ENCODE results near the gene ADAMTS3.
A peak's percentile ranks its signal among the peaks of the same experiment; 100 is the strongest.

The ADAMTS3 gene

GRCh38 chr4:72326692-72327632 lies 242.1 kb downstream of the ADAMTS3 start:
- DNase-seq: peak; percentile 7

GRCh38 chr4:72325215-72325614 lies 243.8 kb downstream of the ADAMTS3 start:
- DNase-seq: no peak

- peak; percentile 76 for DNase-seq
Observed at GRCh38 chr4:72323227-72323626, 245.8 kb downstream of the ADAMTS3 start.

GRCh38 chr4:72320223-72320948 lies 248.6 kb downstream of the ADAMTS3 start:
- no peak for DNase-seq

- no peak for DNase-seq
Observed at GRCh38 chr4:72319601-72320021, 249.4 kb downstream of the ADAMTS3 start.

- DNase-seq: no peak
Observed at GRCh38 chr4:72318421-72319170, 250.4 kb downstream of the ADAMTS3 start.

- DNase-seq: no peak
Observed at GRCh38 chr4:72314869-72315268, 254.2 kb downstream of the ADAMTS3 start.

GRCh38 chr4:72313121-72313520 lies 255.9 kb downstream of the ADAMTS3 start:
- DNase-seq: no peak

GRCh38 chr4:72312032-72312650 lies 256.9 kb downstream of the ADAMTS3 start:
- DNase-seq: no peak

- DNase-seq: no peak
Observed at GRCh38 chr4:72311291-72311690, 257.7 kb downstream of the ADAMTS3 start.

- DNase-seq: no peak
Observed at GRCh38 chr4:72305620-72306019, 263.4 kb downstream of the ADAMTS3 start.

- no peak for DNase-seq
Observed at GRCh38 chr4:72305080-72305479, 263.9 kb downstream of the ADAMTS3 start.

GRCh38 chr4:72302981-72303704 lies 265.9 kb downstream of the ADAMTS3 start:
- DNase-seq: no peak

- DNase-seq: no peak
Observed at GRCh38 chr4:72301759-72302158, 267.3 kb downstream of the ADAMTS3 start.

- no peak for DNase-seq
Observed at GRCh38 chr4:72300126-72300525, 268.9 kb downstream of the ADAMTS3 start.

GRCh38 chr4:72295966-72296557 lies 273.0 kb downstream of the ADAMTS3 start:
- DNase-seq: no peak

GRCh38 chr4:72290737-72291136 lies 278.3 kb downstream of the ADAMTS3 start:
- no peak for DNase-seq

- no peak for DNase-seq
Observed at GRCh38 chr4:72286910-72287309, 282.1 kb downstream of the ADAMTS3 start.

- no peak for DNase-seq
Observed at GRCh38 chr4:72286185-72286584, 282.8 kb downstream of the ADAMTS3 start.

GRCh38 chr4:72283357-72283756 lies 285.7 kb downstream of the ADAMTS3 start:
- no peak for DNase-seq

GRCh38 chr4:72280252-72280651 lies 288.8 kb downstream of the ADAMTS3 start:
- DNase-seq: no peak

GRCh38 chr4:72275381-72275780 lies 293.6 kb downstream of the ADAMTS3 start:
- no peak for DNase-seq
